K562 (cell line): ENCODE measurements around the gene ERCC1. TPM values are rescaled to one million over a fixed set of nuclear protein-coding genes. Genes with fewer than 3 reads are reported as not detected.

Experiments
- ATF7 ChIP-seq: fragments of 450-650 bp; IDR thresholded peaks from 2 replicates; pipeline ENCODE4 v1.7.1; 2014; ENCODE audit warnings: mild to moderate bottlenecking, moderate library complexity
- BCLAF1 ChIP-seq, 2 experiments: fragments of 450-650 bp in 1 of 2; IDR thresholded peaks; 2 replicates each; pipeline ENCODE4 v1.6.1; 2011 to 2017; ENCODE audit warnings: low read depth in 2 of 2, antibody characterized with exemption in 1 of 2, borderline replicate concordance in 1 of 2, low read length in 1 of 2, mild to moderate bottlenecking in 1 of 2, mixed read lengths in 1 of 2; ENCODE audit not compliant: control insufficient read depth in 1 of 2
- KAT7 ChIP-seq: sonication (generic); formaldehyde crosslinking; IDR thresholded peaks from 2 replicates; pipeline ENCODE4 v1.8.0; 2022; ENCODE audit warnings: missing genetic modification reagents, mild to moderate bottlenecking, borderline replicate concordance
- NFRKB ChIP-seq: fragments of 450-650 bp; IDR thresholded peaks from 2 replicates; pipeline ENCODE4 v1.6.1; 2016; ENCODE audit warnings: low read depth
- NR0B1 ChIP-seq: fragments of 450-650 bp; IDR thresholded peaks from one replicate; pipeline ENCODE4 v1.6.1; 2018; ENCODE audit warnings: mild to moderate bottlenecking, moderate library complexity; ENCODE audit not compliant: partially characterized antibody
- PTRF ChIP-seq: fragments of 450-650 bp; IDR thresholded peaks from 2 replicates; pipeline ENCODE4 v1.6.1; 2016; ENCODE audit warnings: mild to moderate bottlenecking, missing genetic modification characterization, missing compliant biosample characterization
- SRSF7 ChIP-seq: fragments of 200-400 bp; formaldehyde crosslinking; optimal IDR thresholded peaks from 2 replicates; pipeline ENCODE3; 2017; ENCODE audit warnings: mild to moderate bottlenecking, low read depth, low read length
- STAG1 ChIP-seq: sonication (generic); formaldehyde crosslinking; IDR thresholded peaks from 2 replicates; pipeline ENCODE4 v1.5.0; 2020; ENCODE audit warnings: missing genetic modification reagents, borderline replicate concordance
- STAT5B ChIP-seq: fragments of 250-450 bp; sonication (Bioruptor Pico); IDR thresholded peaks from 2 replicates; pipeline ENCODE4 v1.8.0; 2021; ENCODE audit warnings: mild to moderate bottlenecking, inconsistent platforms
- THRA ChIP-seq: fragments of 450-650 bp; IDR thresholded peaks from 2 replicates; pipeline ENCODE4 v1.6.1; 2017; ENCODE audit warnings: mild to moderate bottlenecking, moderate library complexity
- XRCC5 ChIP-seq: fragments of 200-400 bp; formaldehyde crosslinking; IDR thresholded peaks from 2 replicates; pipeline ENCODE4 v1.6.1; 2017; ENCODE audit warnings: low read depth, mild to moderate bottlenecking, low read length
- ZNF184 ChIP-seq: sonication (generic); formaldehyde crosslinking; IDR thresholded peaks from 2 replicates; pipeline ENCODE4 v1.5.0; 2020; ENCODE audit warnings: missing genetic modification reagents
- ZNF217 ChIP-seq: sonication (generic); formaldehyde crosslinking; IDR thresholded peaks from 2 replicates; pipeline ENCODE4 v1.8.0; 2022; ENCODE audit warnings: mild to moderate bottlenecking, missing genetic modification reagents
- ZNF561 ChIP-seq: fragments of 450-650 bp; formaldehyde crosslinking; conservative IDR thresholded peaks from 2 replicates; pipeline ENCODE4 v1.4.0; 2020; ENCODE audit warnings: mild to moderate bottlenecking, moderate library complexity
- ZSCAN29 ChIP-seq: fragments of 450-650 bp; IDR thresholded peaks from 2 replicates; pipeline ENCODE4 v1.6.1; 2017
- polyA plus RNA-seq, 8 experiments: library from polyadenylated mRNA; depleted of rRNA in 4 of 8; stranded (reverse) in 5 of 8; unstranded in 3 of 8; fragments of >200 nt; fragmentation: Nextera tagmentation in 2 of 8; fragmentation: Illumina TruSeq in 1 of 8; extraction: Ambion mirVana in 2 of 8; extraction: Trizol in 1 of 8; gene quantifications; 2 replicates each; pipeline versions ENCODE4 v1.2.1 to v1.2.3, GENCODE V29; 2011 to 2014; ENCODE audit warnings: inconsistent platforms in 1 of 8, missing spikeins in 1 of 8
- total RNA-seq, 7 experiments: library from RNA; depleted of rRNA in 6 of 7; stranded (reverse); fragments of >200 nt in 6 of 7; fragmentation: Illumina TruSeq in 2 of 7; extraction: Trizol in 2 of 7; gene quantifications; 2 replicates each; pipeline versions ENCODE4 v1.2.1 to v1.2.3, GENCODE V29; 2011 to 2021; ENCODE audit warnings: low replicate concordance in 1 of 7
- TF ChIP-seq, protein P1 (sequence below): fragments of 450-650 bp; IDR thresholded peaks from 2 replicates; pipeline ENCODE4 v1.7.0; 2016; ENCODE audit warnings: borderline replicate concordance
- TF ChIP-seq, protein P2 (sequence below): fragments of 250-450 bp; sonication (Bioruptor Pico); IDR thresholded peaks from 2 replicates; pipeline ENCODE4 v1.8.0; 2021; ENCODE audit warnings: borderline replicate concordance, mild to moderate bottlenecking, moderate library complexity; ENCODE audit not compliant: poor library complexity, severe bottlenecking
- TF ChIP-seq, protein P3 (sequence below): fragments of 250-450 bp; sonication (Bioruptor Pico); IDR thresholded peaks from 2 replicates; pipeline ENCODE4 v1.9.0; 2021; ENCODE audit warnings: mild to moderate bottlenecking, inconsistent platforms

ERCC1 gene
- total and polyA plus RNA-seq, 9 of the 15 experiments (the other 6 are each of a cell fraction or from before 2014, with no cell fraction given): 9.3 to 92.6 (median 60.0) TPM

GRCh38 chr19:45442408-45442777 is 18.7 kb upstream of the ERCC1 start (continued):
- TF ChIP-seq, protein P1, sequence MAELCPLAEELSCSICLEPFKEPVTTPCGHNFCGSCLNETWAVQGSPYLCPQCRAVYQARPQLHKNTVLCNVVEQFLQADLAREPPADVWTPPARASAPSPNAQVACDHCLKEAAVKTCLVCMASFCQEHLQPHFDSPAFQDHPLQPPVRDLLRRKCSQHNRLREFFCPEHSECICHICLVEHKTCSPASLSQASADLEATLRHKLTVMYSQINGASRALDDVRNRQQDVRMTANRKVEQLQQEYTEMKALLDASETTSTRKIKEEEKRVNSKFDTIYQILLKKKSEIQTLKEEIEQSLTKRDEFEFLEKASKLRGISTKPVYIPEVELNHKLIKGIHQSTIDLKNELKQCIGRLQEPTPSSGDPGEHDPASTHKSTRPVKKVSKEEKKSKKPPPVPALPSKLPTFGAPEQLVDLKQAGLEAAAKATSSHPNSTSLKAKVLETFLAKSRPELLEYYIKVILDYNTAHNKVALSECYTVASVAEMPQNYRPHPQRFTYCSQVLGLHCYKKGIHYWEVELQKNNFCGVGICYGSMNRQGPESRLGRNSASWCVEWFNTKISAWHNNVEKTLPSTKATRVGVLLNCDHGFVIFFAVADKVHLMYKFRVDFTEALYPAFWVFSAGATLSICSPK: no peak; the same call in 1 of the 2 replicates
- TF ChIP-seq PTRF (no peak), ZNF184 (no peak), ZNF561 (CRISPR knock-in tag) (no peak), XRCC5 (no peak), NR0B1 (no peak), NFRKB (no peak), ZSCAN29 (no peak), THRA (no peak), ZNF217 (CRISPR knock-in tag) (no peak), ATF7 (no peak), STAT5B (CRISPR knock-in tag) (no peak), KAT7 (CRISPR knock-in tag) (peak; percentile 16; the same call in 1 of the 2 replicates), SRSF7 (no peak), STAG1 (CRISPR knock-in tag) (no peak), BCLAF1 (IDR thresholded peaks at IDR 0.05; ENCODE audit: borderline replicate concordance in 1 of 2, control insufficient read depth in 1 of 2, low read depth in 2 of 2, low read length in 1 of 2) (no peak)
- TF ChIP-seq, protein P2, sequence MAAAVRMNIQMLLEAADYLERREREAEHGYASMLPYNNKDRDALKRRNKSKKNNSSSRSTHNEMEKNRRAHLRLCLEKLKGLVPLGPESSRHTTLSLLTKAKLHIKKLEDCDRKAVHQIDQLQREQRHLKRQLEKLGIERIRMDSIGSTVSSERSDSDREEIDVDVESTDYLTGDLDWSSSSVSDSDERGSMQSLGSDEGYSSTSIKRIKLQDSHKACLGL (CRISPR knock-in tag): no peak
- TF ChIP-seq, protein P3, sequence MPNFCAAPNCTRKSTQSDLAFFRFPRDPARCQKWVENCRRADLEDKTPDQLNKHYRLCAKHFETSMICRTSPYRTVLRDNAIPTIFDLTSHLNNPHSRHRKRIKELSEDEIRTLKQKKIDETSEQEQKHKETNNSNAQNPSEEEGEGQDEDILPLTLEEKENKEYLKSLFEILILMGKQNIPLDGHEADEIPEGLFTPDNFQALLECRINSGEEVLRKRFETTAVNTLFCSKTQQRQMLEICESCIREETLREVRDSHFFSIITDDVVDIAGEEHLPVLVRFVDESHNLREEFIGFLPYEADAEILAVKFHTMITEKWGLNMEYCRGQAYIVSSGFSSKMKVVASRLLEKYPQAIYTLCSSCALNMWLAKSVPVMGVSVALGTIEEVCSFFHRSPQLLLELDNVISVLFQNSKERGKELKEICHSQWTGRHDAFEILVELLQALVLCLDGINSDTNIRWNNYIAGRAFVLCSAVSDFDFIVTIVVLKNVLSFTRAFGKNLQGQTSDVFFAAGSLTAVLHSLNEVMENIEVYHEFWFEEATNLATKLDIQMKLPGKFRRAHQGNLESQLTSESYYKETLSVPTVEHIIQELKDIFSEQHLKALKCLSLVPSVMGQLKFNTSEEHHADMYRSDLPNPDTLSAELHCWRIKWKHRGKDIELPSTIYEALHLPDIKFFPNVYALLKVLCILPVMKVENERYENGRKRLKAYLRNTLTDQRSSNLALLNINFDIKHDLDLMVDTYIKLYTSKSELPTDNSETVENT (CRISPR knock-in tag): no peak
